HG03060 (cell line): ENCODE results near the gene GPC4.

Source experiments
- ATAC-seq: cut with Tn5 transposase; IDR thresholded peaks from one replicate; pipeline ENCODE4 v1.9.1; 2021; ENCODE audit warnings: low read depth, moderate number of reproducible peaks; ENCODE audit not compliant: unreplicated experiment

Gene GPC4

DNA sequence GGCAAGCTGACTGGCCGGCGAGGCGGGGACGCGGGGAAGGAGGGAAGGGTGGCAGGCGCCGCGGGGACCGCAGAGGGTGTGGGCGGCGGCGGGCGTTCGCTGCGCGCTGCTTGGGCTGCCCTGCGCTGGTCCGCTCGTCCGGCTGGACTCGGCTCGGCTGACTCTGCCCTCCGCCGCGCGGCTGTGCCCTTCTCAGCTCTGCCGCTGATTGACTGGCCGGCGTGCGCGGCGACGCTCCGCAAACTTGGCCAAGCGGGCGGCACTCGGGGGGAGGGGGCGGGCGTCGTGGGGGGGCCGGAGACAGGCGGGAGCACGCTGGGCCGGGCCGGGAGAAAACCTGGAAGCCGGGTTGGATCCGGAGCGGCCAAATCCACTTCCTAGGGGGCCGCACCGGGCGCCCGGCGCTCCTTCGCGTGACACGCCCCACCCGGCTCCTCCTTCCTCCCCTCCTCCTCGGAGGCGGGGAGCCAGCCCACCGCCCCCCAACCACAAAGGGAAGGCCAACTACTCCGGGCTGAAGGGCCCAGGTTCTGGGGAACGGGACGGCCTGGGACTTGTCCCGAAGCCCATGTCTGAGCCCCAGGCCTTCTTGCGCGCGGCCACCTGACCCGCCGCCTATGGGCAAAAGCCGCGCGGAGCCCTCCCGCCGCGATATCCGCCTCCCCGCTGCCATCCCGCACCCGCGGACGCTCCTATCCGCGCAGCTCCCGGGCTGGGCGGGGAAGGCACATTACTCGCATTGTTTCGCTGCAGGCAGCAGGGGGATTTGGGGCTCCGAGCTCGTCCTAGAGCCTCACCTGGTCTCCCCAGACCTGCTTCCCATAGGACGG lies at the start of gene GPC4:
Gene GPC4 (minus strand): TSS at position 214 of the 830 bp plus-strand sequence. CDS start 524 bp downstream, outside the sequence.
- no peak for ATAC-seq

GRCh38 chrX:133461231-133461630 lies 45.9 kb upstream of the GPC4 start:
- ATAC-seq: no peak

GRCh38 chrX:133454924-133455323 lies 39.6 kb upstream of the GPC4 start:
- no peak for ATAC-seq

DNA sequence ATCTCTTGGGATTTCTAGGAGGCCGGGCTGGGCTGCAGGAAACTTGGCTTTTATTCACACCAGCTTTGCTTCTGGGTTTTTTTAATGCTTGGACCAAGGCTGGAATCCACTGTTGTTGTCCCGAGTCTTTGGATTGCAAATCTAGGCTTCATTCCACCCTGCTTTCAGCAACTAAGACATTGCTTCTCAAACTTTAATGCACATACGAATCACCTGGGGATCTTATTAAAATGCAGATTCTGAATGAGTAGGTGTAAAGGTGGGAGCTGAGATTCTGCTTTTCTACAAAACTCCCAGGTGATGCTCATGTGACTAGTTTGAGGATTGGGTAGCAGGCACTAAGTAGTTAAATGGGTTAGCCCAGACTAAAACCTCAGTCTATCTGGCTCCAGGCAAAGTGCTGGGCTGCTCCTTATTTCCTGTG lies 39.2 kb upstream of the GPC4 start:
- no peak for ATAC-seq

DNA sequence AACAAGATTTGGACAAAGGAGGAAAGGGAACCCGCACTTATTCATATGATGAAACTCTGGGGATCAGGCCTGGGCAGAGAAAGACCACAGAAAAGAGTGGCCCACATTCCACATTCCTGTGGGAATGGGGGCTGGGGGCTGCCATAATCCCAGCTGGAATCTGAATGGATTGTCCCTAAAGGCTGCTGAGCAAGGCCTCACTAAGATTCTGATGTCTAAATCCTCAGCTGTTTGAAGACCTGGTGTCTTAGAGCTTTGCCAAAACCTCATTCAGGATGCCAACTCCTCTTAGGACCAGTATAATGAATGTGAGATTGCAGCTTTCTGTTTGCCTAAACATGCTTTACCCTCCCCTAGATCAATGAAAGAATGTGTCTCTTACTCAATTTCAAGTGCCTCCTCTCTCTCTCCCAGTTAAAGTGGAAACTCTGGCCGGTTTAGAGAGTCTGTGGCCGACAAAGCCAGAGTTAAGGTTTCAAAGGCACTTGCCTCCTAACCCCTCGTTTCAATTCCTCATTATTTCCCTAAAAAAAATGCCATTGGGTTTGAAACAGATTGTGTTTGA lies 33.3 kb upstream of the GPC4 start:
- ATAC-seq: no peak

- no peak for ATAC-seq
These were observed 29.9 kb upstream of the GPC4 start for GRCh38 chrX:133444952-133445831.

- no peak for ATAC-seq
These were observed 28.9 kb upstream of the GPC4 start for GRCh38 chrX:133444196-133444595.

DNA sequence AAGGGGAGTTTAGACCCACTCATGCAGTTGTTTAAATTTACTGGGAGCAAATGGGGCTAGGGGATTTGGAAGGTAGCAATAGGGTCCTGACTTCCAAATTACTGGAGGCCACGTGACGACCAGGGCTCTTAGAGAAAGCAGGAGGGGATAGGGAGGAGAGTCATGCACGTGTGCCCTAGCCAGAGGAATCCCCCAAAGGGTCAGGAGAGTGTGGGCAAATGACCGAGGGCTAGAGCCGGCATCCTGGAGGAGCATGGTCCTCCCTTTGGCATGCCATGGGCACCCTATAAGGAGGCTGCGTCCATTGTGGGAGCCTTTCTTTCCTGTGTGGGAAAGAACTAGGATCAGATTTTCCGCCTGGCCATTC lies 25.5 kb upstream of the GPC4 start:
- ATAC-seq: no peak

DNA sequence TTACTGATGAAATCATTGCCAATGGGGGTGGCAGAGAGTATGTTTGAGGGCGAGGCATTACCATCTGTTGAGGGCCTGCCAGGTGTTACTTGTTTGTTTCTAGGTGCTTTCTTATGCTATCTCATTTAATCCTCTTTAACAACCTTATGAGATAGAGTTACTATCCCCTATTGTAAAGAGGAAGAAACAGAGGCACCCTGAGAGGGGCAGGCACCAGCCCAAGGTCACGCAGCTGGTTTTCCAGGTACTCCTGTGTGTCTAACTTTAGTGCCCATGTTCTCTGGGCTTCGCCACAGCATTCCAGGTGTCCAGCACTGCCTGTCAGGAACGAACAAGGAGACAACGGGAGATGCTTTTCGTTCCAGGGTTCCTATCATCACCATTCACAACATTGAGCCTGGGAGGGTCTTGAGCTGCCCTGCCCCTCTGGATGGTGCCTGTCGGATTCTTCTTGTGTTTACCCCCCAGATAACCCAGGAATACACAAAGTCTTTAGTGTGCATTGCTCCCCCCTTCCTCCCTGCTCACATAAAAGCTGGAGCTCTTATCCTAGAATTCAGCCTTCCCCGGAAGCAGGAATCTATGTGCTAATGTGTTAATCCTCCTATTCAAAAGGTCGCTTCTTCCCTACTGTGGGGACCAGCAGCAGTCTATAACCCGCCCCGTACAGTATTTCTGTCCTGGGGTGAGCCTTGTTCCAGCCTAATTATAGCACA lies 24.9 kb upstream of the GPC4 start:
- ATAC-seq: no peak

GRCh38 chrX:133437766-133438165 lies 22.5 kb upstream of the GPC4 start:
- no peak for ATAC-seq

DNA sequence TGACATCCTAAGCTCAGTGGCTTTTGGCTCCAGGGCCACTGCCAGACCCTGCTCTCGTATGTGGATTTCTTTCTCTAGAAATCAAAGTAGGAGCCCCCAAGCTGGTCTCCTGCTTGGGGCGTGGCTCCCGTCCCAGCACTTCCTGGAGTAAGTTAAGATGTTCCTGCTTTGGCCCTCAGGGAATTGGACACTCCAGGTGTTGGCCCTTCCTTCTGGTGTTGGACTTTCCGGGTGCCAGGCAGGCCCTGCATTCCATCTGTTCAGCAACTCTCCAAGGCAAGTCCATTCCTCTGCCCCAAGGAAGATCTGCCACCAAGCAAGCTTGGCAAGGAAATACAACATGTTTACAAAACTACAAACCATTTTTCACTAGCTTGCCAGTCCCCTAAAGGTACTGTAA lies 22.1 kb upstream of the GPC4 start:
- no peak for ATAC-seq

- ATAC-seq: no peak
These were observed 20.3 kb upstream of the GPC4 start for GRCh38 chrX:133435544-133436124.

- ATAC-seq: no peak
These were observed 19.0 kb upstream of the GPC4 start for GRCh38 chrX:133434197-133434820.

GRCh38 chrX:133419911-133420310 lies 4.6 kb upstream of the GPC4 start:
- ATAC-seq: no peak

- no peak for ATAC-seq
These were observed 3.3 kb upstream of the GPC4 start for GRCh38 chrX:133418588-133418987.

GRCh38 chrX:133417364-133417763 lies 2.1 kb upstream of the GPC4 start:
- no peak for ATAC-seq

DNA sequence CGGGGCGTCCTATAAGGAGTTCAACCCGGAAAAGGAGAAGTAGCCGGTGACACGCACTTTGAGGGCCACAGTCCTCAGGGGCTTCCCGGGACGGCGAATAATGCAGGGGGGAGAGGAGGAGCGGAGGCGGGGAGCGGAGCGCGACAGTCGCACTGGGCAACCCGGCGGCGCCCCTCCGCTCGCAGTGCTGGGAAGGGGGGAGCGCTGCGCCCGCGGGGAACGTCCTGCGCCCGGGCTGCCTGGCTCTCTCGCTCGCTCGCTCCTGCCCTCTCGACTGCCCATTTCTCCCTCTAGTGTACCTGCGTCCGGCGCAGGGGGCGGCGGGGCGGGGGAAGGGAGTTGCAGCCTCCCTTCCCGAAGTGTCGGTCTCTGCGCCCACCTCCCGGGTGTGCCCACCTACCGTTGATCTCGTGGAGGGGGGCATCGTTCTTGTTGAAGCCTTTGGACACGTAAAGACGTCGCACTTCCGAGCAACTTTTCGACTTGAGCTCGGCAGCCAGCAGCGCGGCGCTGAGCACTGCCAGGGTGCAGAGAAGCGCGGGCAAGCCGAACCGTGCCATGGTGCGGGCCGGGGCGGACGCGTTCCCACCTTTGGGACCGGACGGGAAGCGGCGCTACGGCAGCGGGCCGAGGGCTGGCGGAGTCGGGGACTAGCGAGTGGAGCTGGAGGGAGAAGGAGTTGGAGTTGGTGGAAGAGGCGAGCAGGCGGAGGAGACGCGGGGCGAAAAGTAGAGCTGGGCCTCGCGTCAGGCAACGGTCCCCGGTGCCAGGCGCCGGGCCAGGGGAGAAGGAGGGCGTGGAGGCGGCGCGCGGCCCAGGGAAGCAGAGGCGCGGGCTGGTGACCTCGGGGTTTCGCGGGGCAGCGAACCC lies 648 bp downstream of the GPC4 start:
- no peak for ATAC-seq

GRCh38 chrX:133413218-133413925 lies 1.9 kb downstream of the GPC4 start:
- no peak for ATAC-seq
